ENCODE measurements around the gene KLHL17.

KLHL17 gene

DNA sequence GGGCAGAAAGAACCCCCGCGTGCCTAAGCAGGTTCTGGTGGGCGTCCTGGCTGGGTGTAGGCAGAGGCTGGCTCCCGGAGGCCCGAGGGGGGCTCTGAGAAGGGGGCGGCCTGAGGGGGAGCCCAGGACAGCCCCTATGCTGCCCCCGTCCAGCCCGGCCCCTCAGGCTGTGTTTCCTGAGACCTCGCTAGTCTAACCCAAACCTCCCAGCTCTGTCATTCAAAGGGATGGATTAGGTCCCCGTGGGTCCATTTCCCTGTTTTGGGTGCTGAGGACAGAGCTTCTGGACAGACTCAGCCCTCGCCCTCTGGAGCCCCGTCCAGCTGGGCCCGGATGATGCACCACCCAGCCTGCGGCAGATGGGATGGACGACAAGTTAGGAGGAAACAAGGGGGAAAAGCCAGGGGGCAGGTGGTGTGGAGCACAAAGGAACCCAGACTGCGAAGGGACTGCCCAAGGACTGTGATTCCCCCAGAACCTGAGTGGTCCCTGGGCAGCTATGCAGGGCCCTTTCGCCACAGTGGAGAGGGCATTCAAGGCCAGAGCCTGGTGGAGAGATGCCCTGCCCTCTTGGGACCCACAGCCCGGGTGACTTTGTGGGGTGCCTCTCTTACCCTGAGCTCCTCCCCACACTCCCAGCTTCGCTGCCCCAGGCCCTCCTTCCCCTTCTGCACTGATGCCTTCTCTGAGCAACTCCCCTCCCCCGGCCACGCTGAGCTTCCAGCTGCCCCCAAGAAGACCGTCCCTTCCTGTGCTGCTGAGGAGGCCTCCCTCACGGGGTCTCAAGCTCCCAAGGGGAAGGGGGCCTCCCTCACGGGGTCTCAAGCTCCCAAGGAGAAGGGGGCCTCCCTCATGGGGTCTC, 36.7 kb downstream of the KLHL17 start:
- peaks cover 9% of the 10 kb centered on the region for H3K27me3 ChIP-seq (ENCODE audit: low read depth, low read length)
- H3K27ac ChIP-seq (ENCODE audit: low read length): no peak overlapping the region
- no peaks in the 10 kb centered on the region for H3K36me3 ChIP-seq (ENCODE audit: control insufficient read depth in 1 of 2, insufficient read depth in 2 of 2, low read length in 2 of 2)
- peaks cover 0 to 6% of the 10 kb centered on the region in 2 donors for H3K9me3 ChIP-seq (ENCODE audit: control insufficient read depth in 1 of 2, low read length in 2 of 2)
- H3K4me3 ChIP-seq (ENCODE audit: low read depth in 1 of 2, low read length in 2 of 2): no peak overlapping the region
- H3K4me1 ChIP-seq (ENCODE audit: control insufficient read depth in 1 of 2, insufficient read depth in 2 of 2, low read length in 2 of 2): peaks cover 0 to 30% of the 10 kb centered on the region in 2 donors

DNA sequence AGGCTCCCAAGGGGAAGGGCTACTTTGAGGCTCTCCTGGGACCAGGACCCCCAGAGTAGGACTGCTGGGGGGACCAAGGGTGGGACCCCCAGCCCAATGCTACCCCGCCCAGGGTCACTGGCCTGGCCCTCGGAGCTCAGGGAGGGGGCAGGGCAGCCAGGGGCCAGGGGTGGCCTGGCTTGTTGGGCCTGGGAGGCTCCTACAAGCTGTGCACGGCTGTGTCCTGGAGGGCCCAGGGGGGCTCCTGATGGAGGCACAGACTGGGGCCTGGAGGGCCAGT, 37.3 kb downstream of the KLHL17 start:
- no peak overlapping the region for H3K4me3 ChIP-seq (ENCODE audit: low read depth in 1 of 2, low read length in 2 of 2)

DNA sequence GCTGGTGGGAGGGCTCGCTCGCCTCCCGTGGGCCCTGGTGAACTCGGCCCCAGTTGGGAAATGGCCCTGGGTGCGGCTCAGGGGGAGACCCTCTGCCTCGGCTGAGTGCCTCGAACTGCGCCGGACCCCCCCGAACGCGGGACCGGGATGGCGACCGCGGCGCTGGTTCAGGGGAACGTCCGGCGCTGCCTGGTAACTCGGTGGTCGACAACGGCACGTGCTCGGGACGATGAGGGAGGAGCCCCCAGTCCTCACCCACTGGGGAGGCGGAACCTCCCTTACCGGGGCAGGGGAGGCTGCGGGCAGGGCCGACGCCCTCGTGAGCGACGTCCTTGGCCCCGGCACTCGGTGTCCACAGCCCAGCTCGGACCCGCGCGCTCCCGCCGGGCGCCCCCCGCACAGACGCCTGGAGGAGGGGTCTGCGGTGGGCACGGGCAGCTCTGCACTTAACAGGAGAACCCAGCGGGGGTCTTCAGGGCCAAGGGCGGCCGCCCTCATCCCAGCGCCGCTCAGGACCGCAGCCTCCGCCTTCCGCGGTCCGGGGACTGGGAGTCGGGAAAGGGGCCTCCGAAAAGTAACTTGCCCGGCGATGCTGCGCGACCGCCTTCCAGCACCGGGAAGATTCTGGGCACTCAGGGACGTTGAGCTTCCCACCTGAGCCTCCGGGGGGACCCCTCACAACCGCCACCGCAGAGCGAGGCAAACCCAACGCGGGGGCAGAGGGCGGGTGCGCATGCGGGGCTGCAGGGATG, 37.8 kb downstream of the KLHL17 start:
- H3K27ac ChIP-seq (ENCODE audit: low read length): no peak overlapping the region
- H3K4me3 ChIP-seq (ENCODE audit: low read depth in 1 of 2, low read length in 2 of 2): peak overlapping the region in 1 of 2 donors; percentile 68
- no peaks in the 10 kb centered on the region for H3K9me3 ChIP-seq (ENCODE audit: control insufficient read depth in 1 of 2, low read length in 2 of 2)
- no peaks in the 10 kb centered on the region for H3K36me3 ChIP-seq (ENCODE audit: control insufficient read depth in 1 of 2, insufficient read depth in 2 of 2, low read length in 2 of 2)
- peaks cover 14% of the 10 kb centered on the region for H3K27me3 ChIP-seq (ENCODE audit: low read depth, low read length)
- peaks cover 0 to 30% of the 10 kb centered on the region in 2 donors for H3K4me1 ChIP-seq (ENCODE audit: control insufficient read depth in 1 of 2, insufficient read depth in 2 of 2, low read length in 2 of 2)

More for the DNA sequence above, 37.3 kb downstream of the KLHL17 start:
- Histone ChIP-seq H3K27me3 (ENCODE audit: low read depth, low read length) (peaks cover 9% of the 10 kb centered on the region), H3K9me3 (ENCODE audit: control insufficient read depth in 1 of 2, low read length in 2 of 2) (peaks cover 0 to 3% of the 10 kb centered on the region in 2 donors), H3K36me3 (ENCODE audit: control insufficient read depth in 1 of 2, insufficient read depth in 2 of 2, low read length in 2 of 2) (no peaks in the 10 kb centered on the region), H3K4me1 (ENCODE audit: control insufficient read depth in 1 of 2, insufficient read depth in 2 of 2, low read length in 2 of 2) (peaks cover 0 to 30% of the 10 kb centered on the region in 2 donors), H3K27ac (ENCODE audit: low read length) (no peak overlapping the region)

DNA sequence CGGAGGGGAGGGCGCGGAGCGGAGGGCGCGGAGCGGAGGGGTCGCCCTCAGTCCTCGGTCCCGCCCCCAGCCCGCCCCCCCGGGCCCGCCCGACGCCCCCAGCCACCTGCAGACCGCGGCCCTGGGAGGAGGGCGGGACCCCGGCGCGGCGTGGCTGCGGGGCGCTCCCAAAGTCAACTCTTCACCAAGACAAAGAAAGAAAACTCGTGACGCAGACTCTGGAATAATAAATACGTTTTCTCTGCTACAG, 38.3 kb downstream of the KLHL17 start:
- Histone ChIP-seq H3K27me3 (ENCODE audit: low read depth, low read length) (peaks cover 15% of the 10 kb centered on the region), H3K4me1 (ENCODE audit: control insufficient read depth in 1 of 2, insufficient read depth in 2 of 2, low read length in 2 of 2) (peaks cover 0 to 30% of the 10 kb centered on the region in 2 donors), H3K27ac (ENCODE audit: low read length) (no peak overlapping the region)

DNA sequence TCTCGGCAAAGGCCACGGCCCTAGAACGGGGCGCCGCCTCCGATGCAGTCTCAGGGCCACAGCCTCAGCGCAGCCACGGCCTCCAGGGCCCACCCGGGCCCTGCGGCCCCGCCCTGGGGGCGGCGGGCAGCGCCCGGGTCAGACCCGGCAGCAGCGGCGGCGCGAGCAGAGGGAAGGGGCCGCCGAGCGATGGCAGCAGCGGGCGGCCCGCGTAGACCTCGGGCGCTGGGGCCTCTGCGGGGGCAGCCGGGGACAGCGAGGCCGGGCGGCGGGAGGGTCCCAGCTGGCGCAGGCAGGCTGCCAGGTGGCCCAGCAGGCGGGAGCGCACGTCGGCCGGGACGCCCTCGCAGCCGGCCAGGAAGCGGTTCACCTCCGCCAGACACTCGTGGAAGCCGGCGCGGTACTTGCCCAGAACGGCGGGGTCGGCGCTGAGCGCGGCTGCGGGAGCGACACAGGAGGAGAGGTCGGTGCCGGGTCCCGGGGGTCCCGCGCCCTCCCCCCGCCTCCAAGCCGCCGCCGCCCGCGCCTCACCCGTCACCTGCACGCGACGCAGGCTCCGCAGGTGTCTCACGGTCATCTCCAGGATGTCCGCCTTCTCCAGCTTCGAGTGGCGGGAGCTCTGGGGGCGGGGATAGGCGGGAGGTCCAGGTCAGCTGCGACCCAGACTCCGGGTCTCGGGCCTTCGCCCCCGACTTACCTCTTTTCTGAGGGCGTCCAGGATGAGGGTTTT, 38.8 kb downstream of the KLHL17 start:
- peaks cover 0 to 30% of the 10 kb centered on the region in 2 donors for H3K4me1 ChIP-seq (ENCODE audit: control insufficient read depth in 1 of 2, insufficient read depth in 2 of 2, low read length in 2 of 2)

More for the DNA sequence above, 38.3 kb downstream of the KLHL17 start:
- peak overlapping the region; percentile 3 to 68 for H3K4me3 ChIP-seq (ENCODE audit: low read depth in 1 of 2, low read length in 2 of 2)
- H3K36me3 ChIP-seq (ENCODE audit: control insufficient read depth in 1 of 2, insufficient read depth in 2 of 2, low read length in 2 of 2): no peaks in the 10 kb centered on the region
- no peaks in the 10 kb centered on the region for H3K9me3 ChIP-seq (ENCODE audit: control insufficient read depth in 1 of 2, low read length in 2 of 2)

GRCh38 chr1:999725-1000356, 39.5 kb downstream of the KLHL17 start, which contains the start of gene HES4:
Gene HES4, minus strand, starts transcription at chr1:1000097. Its CDS starts 124 bp downstream, at chr1:999973.
- H3K4me1 ChIP-seq (ENCODE audit: control insufficient read depth in 1 of 2, insufficient read depth in 2 of 2, low read length in 2 of 2): peaks cover 0 to 33% of the 10 kb centered on the region in 2 donors

More for the DNA sequence above, 38.8 kb downstream of the KLHL17 start:
- no peaks in the 10 kb centered on the region for H3K9me3 ChIP-seq (ENCODE audit: control insufficient read depth in 1 of 2, low read length in 2 of 2)
- H3K27me3 ChIP-seq (ENCODE audit: low read depth, low read length): peaks cover 19% of the 10 kb centered on the region
- H3K36me3 ChIP-seq (ENCODE audit: control insufficient read depth in 1 of 2, insufficient read depth in 2 of 2, low read length in 2 of 2): no peaks in the 10 kb centered on the region
- H3K4me3 ChIP-seq (ENCODE audit: low read depth in 1 of 2, low read length in 2 of 2): peak overlapping the region; percentile 3 to 68
- H3K27ac ChIP-seq (ENCODE audit: low read length): no peak overlapping the region

DNA sequence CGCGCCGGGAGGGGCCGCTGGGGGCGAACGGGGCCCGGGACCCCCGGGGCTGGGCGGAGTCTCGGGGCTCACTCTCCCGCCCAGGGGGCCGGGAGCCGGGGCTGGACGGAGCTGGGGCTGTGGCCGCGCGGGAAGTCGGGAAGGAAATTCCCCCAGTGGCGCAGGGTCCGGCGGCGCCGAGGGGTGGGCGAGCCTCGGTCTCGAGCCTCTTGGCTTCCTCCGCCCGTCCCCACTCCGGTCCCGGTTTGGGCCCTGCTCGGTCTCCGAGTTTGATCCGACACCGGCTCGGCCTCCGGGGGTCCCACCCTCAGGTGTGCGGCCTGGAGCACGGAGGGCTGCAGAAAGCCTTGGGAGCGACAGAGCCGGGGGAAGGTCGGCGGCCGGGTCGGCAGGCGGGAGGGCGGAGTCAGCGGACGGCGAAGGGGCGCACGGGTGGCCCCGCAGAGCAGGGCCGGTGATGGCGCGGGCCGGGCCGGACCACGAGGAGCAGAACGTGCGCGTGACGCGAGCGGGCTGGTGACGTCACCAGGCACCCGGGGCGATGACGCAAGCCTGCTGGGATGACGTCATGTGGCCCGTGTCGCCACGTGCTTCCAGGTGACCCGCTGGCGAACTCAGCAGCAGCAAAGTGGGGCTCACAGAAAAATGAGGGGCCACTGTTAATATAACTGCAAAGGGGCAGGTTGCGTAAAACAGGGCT, 40.1 kb downstream of the KLHL17 start:
- peaks cover 24% of the 10 kb centered on the region for H3K27me3 ChIP-seq (ENCODE audit: low read depth, low read length)
- H3K9me3 ChIP-seq (ENCODE audit: control insufficient read depth in 1 of 2, low read length in 2 of 2): no peaks in the 10 kb centered on the region
- H3K4me3 ChIP-seq (ENCODE audit: low read depth in 1 of 2, low read length in 2 of 2): peak overlapping the region; percentile 46 to 68
- H3K27ac ChIP-seq (ENCODE audit: low read length): no peak overlapping the region
- H3K4me1 ChIP-seq (ENCODE audit: control insufficient read depth in 1 of 2, insufficient read depth in 2 of 2, low read length in 2 of 2): peaks cover 0 to 40% of the 10 kb centered on the region in 2 donors
- H3K36me3 ChIP-seq (ENCODE audit: control insufficient read depth in 1 of 2, insufficient read depth in 2 of 2, low read length in 2 of 2): no peaks in the 10 kb centered on the region

More at GRCh38 chr1:999725-1000356, 39.5 kb downstream of the KLHL17 start, which contains the start of gene HES4:
- Histone ChIP-seq H3K36me3 (ENCODE audit: control insufficient read depth in 1 of 2, insufficient read depth in 2 of 2, low read length in 2 of 2) (no peaks in the 10 kb centered on the region), H3K9me3 (ENCODE audit: control insufficient read depth in 1 of 2, low read length in 2 of 2) (no peaks in the 10 kb centered on the region), H3K27ac (ENCODE audit: low read length) (no peak within 1 kb of the TSS), H3K27me3 (ENCODE audit: low read depth, low read length) (peaks cover 24% of the 10 kb centered on the region), H3K4me3 (ENCODE audit: low read depth in 1 of 2, low read length in 2 of 2) (peak within 1 kb of the TSS; percentile 46 to 68)

DNA sequence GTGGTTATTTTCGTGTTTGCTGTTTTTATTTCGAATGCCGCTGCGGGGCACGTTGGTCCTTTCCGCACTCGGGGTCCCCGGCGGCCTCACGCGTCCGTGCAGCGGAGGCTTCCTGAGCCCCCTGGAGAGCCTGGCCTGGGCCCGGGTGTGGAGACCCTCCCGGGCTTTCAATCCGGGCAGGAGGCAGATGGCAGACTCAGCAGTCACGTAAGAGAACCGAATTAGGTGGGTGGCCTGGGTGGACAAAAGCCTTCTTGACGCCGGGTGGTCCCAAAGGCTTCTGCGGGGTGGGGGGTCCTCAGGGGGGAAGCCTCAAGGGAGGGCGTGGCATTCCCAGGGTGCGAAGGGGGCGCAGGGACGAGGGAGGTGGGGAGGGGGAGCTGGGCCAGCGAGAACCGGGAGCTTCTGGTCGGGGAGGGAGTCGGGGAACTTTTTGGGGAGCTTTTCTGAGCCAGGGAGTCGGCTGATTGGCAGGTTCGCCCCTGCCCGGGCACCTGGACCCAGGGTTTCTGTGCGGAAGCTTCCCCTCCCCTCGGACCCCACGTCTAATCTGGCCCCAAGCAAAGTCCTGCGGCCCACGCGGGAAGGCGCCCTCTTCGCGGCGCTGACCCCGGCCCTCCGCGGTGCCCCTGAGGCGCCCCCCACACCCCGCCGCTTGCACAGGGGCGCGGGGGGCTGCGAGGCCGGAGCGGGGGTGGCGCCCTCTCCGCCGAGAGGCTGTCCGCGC, 40.8 kb downstream of the KLHL17 start:
- H3K27me3 ChIP-seq (ENCODE audit: low read depth, low read length): peaks cover 24% of the 10 kb centered on the region

DNA sequence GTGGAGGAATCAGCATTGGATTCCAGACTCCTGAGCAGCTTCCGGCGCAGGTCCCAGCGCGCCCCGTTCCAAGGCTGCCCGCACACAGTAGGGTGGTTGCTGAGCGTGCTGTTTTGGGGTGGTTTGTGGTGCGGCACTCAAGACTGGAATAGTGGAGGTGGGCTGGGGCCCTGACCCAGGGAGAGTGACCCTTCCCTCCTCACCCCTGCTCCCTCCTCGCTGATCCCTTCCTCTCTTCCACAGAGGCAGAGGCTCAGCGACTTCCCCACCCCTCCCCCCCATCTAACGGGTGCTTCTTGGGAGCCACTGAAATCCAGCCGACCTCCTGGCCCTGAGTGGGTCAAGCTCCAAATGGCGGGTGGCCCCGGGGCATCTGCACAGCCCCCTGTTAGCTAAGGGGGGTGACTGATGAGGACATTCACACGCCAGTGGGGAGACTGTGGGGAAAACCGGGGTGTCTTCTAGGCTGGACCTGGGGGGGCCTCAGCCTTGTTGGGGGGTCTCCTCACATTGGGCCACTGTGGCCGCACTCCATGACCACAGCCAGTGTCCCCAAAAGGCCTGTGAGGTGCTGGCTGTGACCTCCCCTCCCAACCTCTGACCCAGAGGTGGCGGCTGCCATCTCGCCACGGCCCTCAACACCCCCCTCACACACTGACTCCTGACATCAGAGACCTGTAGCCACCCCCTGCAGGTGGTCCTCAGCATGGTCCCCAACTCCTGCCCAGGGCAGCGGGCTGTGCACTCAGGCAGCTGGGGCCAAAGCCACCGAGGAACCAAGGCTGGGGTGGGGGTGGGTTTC, 43.4 kb downstream of the KLHL17 start:
- peaks cover 0 to 36% of the 10 kb centered on the region in 2 donors for H3K4me1 ChIP-seq (ENCODE audit: control insufficient read depth in 1 of 2, insufficient read depth in 2 of 2, low read length in 2 of 2)
- no peak overlapping the region for H3K27ac ChIP-seq (ENCODE audit: low read length)
- H3K4me3 ChIP-seq (ENCODE audit: low read depth in 1 of 2, low read length in 2 of 2): no peak overlapping the region
- no peaks in the 10 kb centered on the region for H3K36me3 ChIP-seq (ENCODE audit: control insufficient read depth in 1 of 2, insufficient read depth in 2 of 2, low read length in 2 of 2)
- H3K27me3 ChIP-seq (ENCODE audit: low read depth, low read length): peaks cover 19% of the 10 kb centered on the region
- H3K9me3 ChIP-seq (ENCODE audit: control insufficient read depth in 1 of 2, low read length in 2 of 2): no peaks in the 10 kb centered on the region

More for the DNA sequence above, 40.8 kb downstream of the KLHL17 start:
- Histone ChIP-seq H3K36me3 (ENCODE audit: control insufficient read depth in 1 of 2, insufficient read depth in 2 of 2, low read length in 2 of 2) (no peaks in the 10 kb centered on the region), H3K4me3 (ENCODE audit: low read depth in 1 of 2, low read length in 2 of 2) (peak overlapping the region; percentile 46 to 68), H3K4me1 (ENCODE audit: control insufficient read depth in 1 of 2, insufficient read depth in 2 of 2, low read length in 2 of 2) (peaks cover 0 to 46% of the 10 kb centered on the region in 2 donors), H3K27ac (ENCODE audit: low read length) (no peak overlapping the region), H3K9me3 (ENCODE audit: control insufficient read depth in 1 of 2, low read length in 2 of 2) (no peaks in the 10 kb centered on the region)
